Measurements from ENCODE around the gene GKN1.

DNA sequence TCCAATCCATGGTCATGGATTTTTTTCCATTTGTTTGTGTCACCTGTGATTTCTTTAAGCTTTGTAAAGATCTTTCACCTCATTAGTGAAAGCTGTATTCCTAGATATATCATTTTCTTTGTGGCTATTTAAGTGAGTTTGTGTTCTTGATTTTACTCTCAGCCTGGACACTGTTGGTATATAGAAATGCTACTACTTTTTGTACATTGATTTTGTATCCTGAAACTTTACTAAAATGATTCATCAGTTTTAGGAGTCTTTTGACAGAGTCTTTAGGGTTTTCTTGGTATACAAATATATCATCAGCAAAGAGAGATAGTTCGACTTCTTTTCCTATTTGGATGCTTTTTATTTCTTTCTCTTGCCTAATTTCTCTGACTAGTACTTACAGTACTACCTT, 34.1 kb upstream of the GKN1 start:
- TF ChIP-seq, protein P1, sequence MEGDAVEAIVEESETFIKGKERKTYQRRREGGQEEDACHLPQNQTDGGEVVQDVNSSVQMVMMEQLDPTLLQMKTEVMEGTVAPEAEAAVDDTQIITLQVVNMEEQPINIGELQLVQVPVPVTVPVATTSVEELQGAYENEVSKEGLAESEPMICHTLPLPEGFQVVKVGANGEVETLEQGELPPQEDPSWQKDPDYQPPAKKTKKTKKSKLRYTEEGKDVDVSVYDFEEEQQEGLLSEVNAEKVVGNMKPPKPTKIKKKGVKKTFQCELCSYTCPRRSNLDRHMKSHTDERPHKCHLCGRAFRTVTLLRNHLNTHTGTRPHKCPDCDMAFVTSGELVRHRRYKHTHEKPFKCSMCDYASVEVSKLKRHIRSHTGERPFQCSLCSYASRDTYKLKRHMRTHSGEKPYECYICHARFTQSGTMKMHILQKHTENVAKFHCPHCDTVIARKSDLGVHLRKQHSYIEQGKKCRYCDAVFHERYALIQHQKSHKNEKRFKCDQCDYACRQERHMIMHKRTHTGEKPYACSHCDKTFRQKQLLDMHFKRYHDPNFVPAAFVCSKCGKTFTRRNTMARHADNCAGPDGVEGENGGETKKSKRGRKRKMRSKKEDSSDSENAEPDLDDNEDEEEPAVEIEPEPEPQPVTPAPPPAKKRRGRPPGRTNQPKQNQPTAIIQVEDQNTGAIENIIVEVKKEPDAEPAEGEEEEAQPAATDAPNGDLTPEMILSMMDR (tag by site-specific recombination; IDR thresholded peaks at IDR 0.05): no peak
- no peak for TF ChIP-seq KLF9 (tag by site-specific recombination; IDR thresholded peaks at IDR 0.05; ENCODE audit: low read depth)

All from HEK293 (cell line).